Measurements from ENCODE around the gene TOMM22. TPM values are rescaled to one million over a fixed set of nuclear protein-coding genes. Genes with fewer than 3 reads are reported as not detected.

Gene TOMM22
- total RNA-seq, 1 experiment from 2014 or later = 146 TPM

DNA sequence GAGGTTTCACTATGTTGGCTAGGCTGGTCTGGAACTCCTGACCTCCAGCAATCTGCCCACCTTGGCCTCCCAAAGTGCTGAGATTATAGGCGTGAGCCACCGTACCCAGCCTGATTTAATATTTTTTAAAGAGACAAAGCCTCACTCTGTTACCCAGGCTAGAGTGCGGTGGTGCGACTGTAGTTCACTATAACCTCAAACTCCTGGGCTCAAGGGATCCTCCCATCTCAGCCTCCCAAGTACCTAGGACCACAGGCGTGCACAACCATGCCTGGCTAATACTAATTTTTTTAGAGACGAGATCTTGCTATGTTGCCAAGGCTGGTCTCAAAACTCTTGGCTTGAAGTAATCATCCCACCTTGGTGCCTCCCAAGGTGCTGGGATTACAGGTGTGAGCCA, 37.4 kb downstream of the TOMM22 start:
- DNase-seq (ENCODE audit: low spot score) = no peak
- Mint-ChIP-seq H3K36me3 (peaks cover 59% of the 10 kb centered on the region), H3K27me3 (ENCODE audit: low read depth) (no peaks in the 10 kb centered on the region), H3K4me1 (peaks cover 10% of the 10 kb centered on the region), H3K9me3 (no peaks in the 10 kb centered on the region), H3K27ac (no peak overlapping the region), H3K4me3 (no peak overlapping the region)
- no peak for ATAC-seq
- TF ChIP-seq, protein P1, sequence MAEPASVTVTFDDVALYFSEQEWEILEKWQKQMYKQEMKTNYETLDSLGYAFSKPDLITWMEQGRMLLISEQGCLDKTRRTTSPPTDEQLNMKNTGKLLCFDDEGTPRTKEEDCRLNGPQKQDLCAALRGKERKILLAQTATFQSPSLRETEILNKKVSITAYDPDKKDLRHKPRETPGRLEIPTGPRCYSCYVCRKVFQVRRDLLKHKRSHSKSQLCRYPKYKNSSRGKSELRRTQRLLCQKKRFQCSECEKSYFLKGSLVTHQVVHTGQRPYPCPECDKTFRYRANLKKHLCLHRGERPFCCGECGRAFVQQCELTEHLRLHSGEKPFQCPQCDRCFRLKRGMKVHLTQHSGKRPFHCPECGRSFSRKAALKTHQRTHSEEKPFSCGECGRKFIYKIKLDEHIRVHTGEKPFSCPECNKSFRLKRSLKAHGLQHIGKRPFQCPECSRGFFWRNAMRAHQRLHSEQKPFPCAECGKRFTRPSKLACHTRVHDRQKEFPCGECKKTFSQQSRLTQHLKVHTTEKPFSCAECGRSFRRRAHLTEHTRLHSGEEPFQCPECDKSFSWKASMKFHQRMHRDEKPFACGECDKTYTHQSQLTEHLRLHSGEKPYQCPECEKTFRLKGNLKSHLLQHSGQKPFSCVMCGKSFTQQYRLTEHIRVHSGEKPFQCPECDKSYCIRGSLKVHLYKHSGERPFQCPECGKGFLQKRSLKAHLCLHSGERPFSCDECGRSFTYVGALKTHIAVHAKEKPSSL (CRISPR knock-in tag; conservative IDR thresholded peaks at IDR 0.05) = no peak
- no peak for TF ChIP-seq TEAD1 (CRISPR knock-in tag; IDR thresholded peaks at IDR 0.05)
- TF ChIP-seq, protein P2, sequence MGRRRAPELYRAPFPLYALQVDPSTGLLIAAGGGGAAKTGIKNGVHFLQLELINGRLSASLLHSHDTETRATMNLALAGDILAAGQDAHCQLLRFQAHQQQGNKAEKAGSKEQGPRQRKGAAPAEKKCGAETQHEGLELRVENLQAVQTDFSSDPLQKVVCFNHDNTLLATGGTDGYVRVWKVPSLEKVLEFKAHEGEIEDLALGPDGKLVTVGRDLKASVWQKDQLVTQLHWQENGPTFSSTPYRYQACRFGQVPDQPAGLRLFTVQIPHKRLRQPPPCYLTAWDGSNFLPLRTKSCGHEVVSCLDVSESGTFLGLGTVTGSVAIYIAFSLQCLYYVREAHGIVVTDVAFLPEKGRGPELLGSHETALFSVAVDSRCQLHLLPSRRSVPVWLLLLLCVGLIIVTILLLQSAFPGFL (CRISPR knock-in tag; IDR thresholded peaks at IDR 0.05; ENCODE audit: borderline replicate concordance) = no peak
- TF ChIP-seq, protein P3, sequence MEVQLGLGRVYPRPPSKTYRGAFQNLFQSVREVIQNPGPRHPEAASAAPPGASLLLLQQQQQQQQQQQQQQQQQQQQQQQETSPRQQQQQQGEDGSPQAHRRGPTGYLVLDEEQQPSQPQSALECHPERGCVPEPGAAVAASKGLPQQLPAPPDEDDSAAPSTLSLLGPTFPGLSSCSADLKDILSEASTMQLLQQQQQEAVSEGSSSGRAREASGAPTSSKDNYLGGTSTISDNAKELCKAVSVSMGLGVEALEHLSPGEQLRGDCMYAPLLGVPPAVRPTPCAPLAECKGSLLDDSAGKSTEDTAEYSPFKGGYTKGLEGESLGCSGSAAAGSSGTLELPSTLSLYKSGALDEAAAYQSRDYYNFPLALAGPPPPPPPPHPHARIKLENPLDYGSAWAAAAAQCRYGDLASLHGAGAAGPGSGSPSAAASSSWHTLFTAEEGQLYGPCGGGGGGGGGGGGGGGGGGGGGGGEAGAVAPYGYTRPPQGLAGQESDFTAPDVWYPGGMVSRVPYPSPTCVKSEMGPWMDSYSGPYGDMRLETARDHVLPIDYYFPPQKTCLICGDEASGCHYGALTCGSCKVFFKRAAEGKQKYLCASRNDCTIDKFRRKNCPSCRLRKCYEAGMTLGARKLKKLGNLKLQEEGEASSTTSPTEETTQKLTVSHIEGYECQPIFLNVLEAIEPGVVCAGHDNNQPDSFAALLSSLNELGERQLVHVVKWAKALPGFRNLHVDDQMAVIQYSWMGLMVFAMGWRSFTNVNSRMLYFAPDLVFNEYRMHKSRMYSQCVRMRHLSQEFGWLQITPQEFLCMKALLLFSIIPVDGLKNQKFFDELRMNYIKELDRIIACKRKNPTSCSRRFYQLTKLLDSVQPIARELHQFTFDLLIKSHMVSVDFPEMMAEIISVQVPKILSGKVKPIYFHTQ (CRISPR knock-in tag; IDR thresholded peaks at IDR 0.05) = no peak
- no peak for TF ChIP-seq TCF7 (CRISPR knock-in tag; IDR thresholded peaks at IDR 0.05; ENCODE audit: low read depth)
- TF ChIP-seq CREM (CRISPR knock-in tag; IDR thresholded peaks at IDR 0.05) = no peak
- no peak for TF ChIP-seq FOXK1 (CRISPR knock-in tag; IDR thresholded peaks at IDR 0.05)
- TF ChIP-seq GABPB1 (CRISPR knock-in tag; IDR thresholded peaks at IDR 0.05) = no peak
- CTCF ChIA-PET = interaction anchor here (0.6 to 1.1 kb wide), 4 partner anchors 14 to 286 kb away, joined by 3 to 7 read pairs (median 4); no protein-coding TSS in a partner anchor
- POLR2A ChIA-PET = no interaction called here

DNA sequence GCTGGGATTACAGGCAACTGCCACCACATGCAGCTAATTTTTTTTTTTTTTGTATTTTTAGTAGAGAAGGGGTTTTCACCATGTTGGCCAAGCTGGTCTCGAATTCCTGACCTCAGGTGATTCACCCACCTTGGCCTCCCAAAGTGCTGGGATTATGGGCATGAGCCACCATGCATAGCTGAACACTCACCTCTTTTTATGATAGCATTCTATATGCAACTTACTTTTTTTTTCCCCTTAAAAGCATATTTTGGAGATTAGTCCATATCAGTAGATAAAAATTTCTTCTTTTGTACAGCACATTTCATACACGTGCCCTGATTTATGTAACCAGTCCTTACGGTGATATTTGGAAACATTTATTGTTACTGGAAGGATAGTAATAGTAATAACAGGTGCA, 38.6 kb downstream of the TOMM22 start:
- no peak overlapping the region for H3K4me3 Mint-ChIP-seq
- no peaks in the 10 kb centered on the region for H3K9me3 Mint-ChIP-seq
- H3K4me1 Mint-ChIP-seq = peaks cover 7% of the 10 kb centered on the region; the same call in 1 of the 2 replicates
- DNase-seq (ENCODE audit: low spot score) (no peak), ATAC-seq (no peak)
- no peaks in the 10 kb centered on the region for H3K27me3 Mint-ChIP-seq (ENCODE audit: low read depth)
- H3K36me3 Mint-ChIP-seq = peaks cover 69% of the 10 kb centered on the region
- H3K27ac Mint-ChIP-seq = no peak overlapping the region
- ChIA-PET CTCF (interaction anchor here (1.1 kb wide), 1 partner anchor 287 kb away, joined by 3 read pairs; no protein-coding TSS in a partner anchor), POLR2A (interaction anchor here (0.6 to 0.7 kb wide), 2 partner anchors 12 to 409 kb away, joined by 3 to 7 read pairs; no protein-coding TSS in a partner anchor)
- TF ChIP-seq, protein P4, sequence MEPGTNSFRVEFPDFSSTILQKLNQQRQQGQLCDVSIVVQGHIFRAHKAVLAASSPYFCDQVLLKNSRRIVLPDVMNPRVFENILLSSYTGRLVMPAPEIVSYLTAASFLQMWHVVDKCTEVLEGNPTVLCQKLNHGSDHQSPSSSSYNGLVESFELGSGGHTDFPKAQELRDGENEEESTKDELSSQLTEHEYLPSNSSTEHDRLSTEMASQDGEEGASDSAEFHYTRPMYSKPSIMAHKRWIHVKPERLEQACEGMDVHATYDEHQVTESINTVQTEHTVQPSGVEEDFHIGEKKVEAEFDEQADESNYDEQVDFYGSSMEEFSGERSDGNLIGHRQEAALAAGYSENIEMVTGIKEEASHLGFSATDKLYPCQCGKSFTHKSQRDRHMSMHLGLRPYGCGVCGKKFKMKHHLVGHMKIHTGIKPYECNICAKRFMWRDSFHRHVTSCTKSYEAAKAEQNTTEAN (CRISPR knock-in tag; IDR thresholded peaks at IDR 0.05) = no peak
- TF ChIP-seq, protein P5, sequence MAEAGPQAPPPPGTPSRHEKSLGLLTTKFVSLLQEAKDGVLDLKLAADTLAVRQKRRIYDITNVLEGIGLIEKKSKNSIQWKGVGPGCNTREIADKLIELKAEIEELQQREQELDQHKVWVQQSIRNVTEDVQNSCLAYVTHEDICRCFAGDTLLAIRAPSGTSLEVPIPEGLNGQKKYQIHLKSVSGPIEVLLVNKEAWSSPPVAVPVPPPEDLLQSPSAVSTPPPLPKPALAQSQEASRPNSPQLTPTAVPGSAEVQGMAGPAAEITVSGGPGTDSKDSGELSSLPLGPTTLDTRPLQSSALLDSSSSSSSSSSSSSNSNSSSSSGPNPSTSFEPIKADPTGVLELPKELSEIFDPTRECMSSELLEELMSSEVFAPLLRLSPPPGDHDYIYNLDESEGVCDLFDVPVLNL (CRISPR knock-in tag; IDR thresholded peaks at IDR 0.05; ENCODE audit: borderline replicate concordance, low read depth) = no peak
- TF ChIP-seq, protein P6, sequence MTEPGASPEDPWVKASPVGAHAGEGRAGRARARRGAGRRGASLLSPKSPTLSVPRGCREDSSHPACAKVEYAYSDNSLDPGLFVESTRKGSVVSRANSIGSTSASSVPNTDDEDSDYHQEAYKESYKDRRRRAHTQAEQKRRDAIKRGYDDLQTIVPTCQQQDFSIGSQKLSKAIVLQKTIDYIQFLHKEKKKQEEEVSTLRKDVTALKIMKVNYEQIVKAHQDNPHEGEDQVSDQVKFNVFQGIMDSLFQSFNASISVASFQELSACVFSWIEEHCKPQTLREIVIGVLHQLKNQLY (CRISPR knock-in tag; IDR thresholded peaks at IDR 0.05) = no peak
- TF ChIP-seq KAT7 (CRISPR knock-in tag; IDR thresholded peaks at IDR 0.05; ENCODE audit: borderline replicate concordance) (no peak), ZNF263 (CRISPR knock-in tag; IDR thresholded peaks at IDR 0.05; ENCODE audit: low read depth) (no peak), ZNF423 (CRISPR knock-in tag; IDR thresholded peaks at IDR 0.05) (no peak), NR3C1 (CRISPR knock-in tag; conservative IDR thresholded peaks at IDR 0.05; ENCODE audit: low read depth) (no peak), ELF4 (CRISPR knock-in tag; IDR thresholded peaks at IDR 0.05; ENCODE audit: low read depth) (no peak), SOX15 (CRISPR knock-in tag; IDR thresholded peaks at IDR 0.05) (no peak), SMAD4 (CRISPR knock-in tag; IDR thresholded peaks at IDR 0.05) (no peak), TCF7 (CRISPR knock-in tag; IDR thresholded peaks at IDR 0.05; ENCODE audit: low read depth) (no peak)
- TF ChIP-seq, protein P7, sequence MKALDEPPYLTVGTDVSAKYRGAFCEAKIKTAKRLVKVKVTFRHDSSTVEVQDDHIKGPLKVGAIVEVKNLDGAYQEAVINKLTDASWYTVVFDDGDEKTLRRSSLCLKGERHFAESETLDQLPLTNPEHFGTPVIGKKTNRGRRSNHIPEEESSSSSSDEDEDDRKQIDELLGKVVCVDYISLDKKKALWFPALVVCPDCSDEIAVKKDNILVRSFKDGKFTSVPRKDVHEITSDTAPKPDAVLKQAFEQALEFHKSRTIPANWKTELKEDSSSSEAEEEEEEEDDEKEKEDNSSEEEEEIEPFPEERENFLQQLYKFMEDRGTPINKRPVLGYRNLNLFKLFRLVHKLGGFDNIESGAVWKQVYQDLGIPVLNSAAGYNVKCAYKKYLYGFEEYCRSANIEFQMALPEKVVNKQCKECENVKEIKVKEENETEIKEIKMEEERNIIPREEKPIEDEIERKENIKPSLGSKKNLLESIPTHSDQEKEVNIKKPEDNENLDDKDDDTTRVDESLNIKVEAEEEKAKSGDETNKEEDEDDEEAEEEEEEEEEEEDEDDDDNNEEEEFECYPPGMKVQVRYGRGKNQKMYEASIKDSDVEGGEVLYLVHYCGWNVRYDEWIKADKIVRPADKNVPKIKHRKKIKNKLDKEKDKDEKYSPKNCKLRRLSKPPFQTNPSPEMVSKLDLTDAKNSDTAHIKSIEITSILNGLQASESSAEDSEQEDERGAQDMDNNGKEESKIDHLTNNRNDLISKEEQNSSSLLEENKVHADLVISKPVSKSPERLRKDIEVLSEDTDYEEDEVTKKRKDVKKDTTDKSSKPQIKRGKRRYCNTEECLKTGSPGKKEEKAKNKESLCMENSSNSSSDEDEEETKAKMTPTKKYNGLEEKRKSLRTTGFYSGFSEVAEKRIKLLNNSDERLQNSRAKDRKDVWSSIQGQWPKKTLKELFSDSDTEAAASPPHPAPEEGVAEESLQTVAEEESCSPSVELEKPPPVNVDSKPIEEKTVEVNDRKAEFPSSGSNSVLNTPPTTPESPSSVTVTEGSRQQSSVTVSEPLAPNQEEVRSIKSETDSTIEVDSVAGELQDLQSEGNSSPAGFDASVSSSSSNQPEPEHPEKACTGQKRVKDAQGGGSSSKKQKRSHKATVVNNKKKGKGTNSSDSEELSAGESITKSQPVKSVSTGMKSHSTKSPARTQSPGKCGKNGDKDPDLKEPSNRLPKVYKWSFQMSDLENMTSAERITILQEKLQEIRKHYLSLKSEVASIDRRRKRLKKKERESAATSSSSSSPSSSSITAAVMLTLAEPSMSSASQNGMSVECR (CRISPR knock-in tag; IDR thresholded peaks at IDR 0.05; ENCODE audit: borderline replicate concordance) = no peak

All from WTC11 (cell line).